Trophoblast cell (in vitro differentiated cells and primary cell): Measurements from ENCODE around the gene ITGBL1.
A peak's percentile ranks its signal among the peaks of the same experiment; 100 is the strongest.

Experiments used
- DNase-seq, 2 donors: peaks; one replicate each; pipeline ENCODE4 v3.0.0-alpha.2; 2016
- H2AFZ ChIP-seq: 2 replicates; pipeline ENCODE4 v1.6.1; 2013; ENCODE audit warnings: low read length, moderate library complexity, mild to moderate bottlenecking; ENCODE audit not compliant: insufficient read depth, poor library complexity
- H2AK5ac ChIP-seq: 2 replicates; pipeline ENCODE4 v1.6.1; 2013; ENCODE audit warnings: mild to moderate bottlenecking, low read length
- H2BK120ac ChIP-seq: 2 replicates; pipeline ENCODE4 v1.6.1; 2013; ENCODE audit warnings: low read length, mild to moderate bottlenecking, moderate library complexity; ENCODE audit not compliant: insufficient read depth, poor library complexity
- H2BK12ac ChIP-seq: 2 replicates; pipeline ENCODE4 v1.6.1; 2013; ENCODE audit warnings: mild to moderate bottlenecking, low read length, moderate library complexity
- H2BK5ac ChIP-seq: 2 replicates; pipeline ENCODE4 v1.6.1; 2013; ENCODE audit warnings: low read length, low read depth, moderate library complexity, mild to moderate bottlenecking; ENCODE audit not compliant: poor library complexity
- H3K14ac ChIP-seq: 2 replicates; pipeline ENCODE4 v1.6.1; 2013; ENCODE audit warnings: mild to moderate bottlenecking, low read length
- H3K18ac ChIP-seq: 2 replicates; pipeline ENCODE4 v1.6.1; 2013; ENCODE audit warnings: mild to moderate bottlenecking, low read length
- H3K23ac ChIP-seq: 2 replicates; pipeline ENCODE4 v1.6.1; 2013; ENCODE audit warnings: low read length
- H3K27ac ChIP-seq: 2 replicates; pipeline ENCODE4 v1.5.1; 2013; ENCODE audit warnings: low read depth, mild to moderate bottlenecking, inconsistent platforms, low read length, moderate library complexity
- H3K27me3 ChIP-seq: 2 replicates; pipeline ENCODE4 v1.6.1; 2013; ENCODE audit warnings: inconsistent platforms, mild to moderate bottlenecking, low read length, moderate library complexity; ENCODE audit not compliant: insufficient read depth
- H3K36me3 ChIP-seq, 2 experiments: 1 replicate in 1 of 2; 2 replicates in 1 of 2; pipeline ENCODE4 v1.6.1; 2013; ENCODE audit warnings: low read length in 2 of 2, mild to moderate bottlenecking in 2 of 2, moderate library complexity in 1 of 2; ENCODE audit not compliant: insufficient read depth in 2 of 2, control insufficient read depth in 1 of 2
- H3K4ac ChIP-seq: 2 replicates; pipeline ENCODE4 v1.6.1; 2013; ENCODE audit warnings: low read depth, mild to moderate bottlenecking, low read length, moderate library complexity
- H3K4me1 ChIP-seq, 2 experiments: 1 replicate in 1 of 2; 2 replicates in 1 of 2; pipeline ENCODE4 v1.6.1; 2013; ENCODE audit warnings: low read length in 2 of 2, mild to moderate bottlenecking in 2 of 2, moderate library complexity in 1 of 2; ENCODE audit not compliant: insufficient read depth in 2 of 2, control insufficient read depth in 1 of 2
- H3K4me2 ChIP-seq: 2 replicates; pipeline ENCODE4 v1.6.1; 2013; ENCODE audit warnings: inconsistent platforms, mild to moderate bottlenecking, low read length, moderate library complexity
- H3K4me3 ChIP-seq: 2 replicates; pipeline ENCODE4 v1.5.1; 2013; ENCODE audit warnings: mild to moderate bottlenecking, low read depth, low read length, inconsistent platforms
- H3K79me1 ChIP-seq: one replicate; pipeline ENCODE4 v1.6.1; 2013; ENCODE audit warnings: low read length
- H3K79me2 ChIP-seq: 2 replicates; pipeline ENCODE4 v1.6.1; 2013; ENCODE audit warnings: low read length, mild to moderate bottlenecking; ENCODE audit not compliant: control insufficient read depth, insufficient read depth, poor library complexity
- H3K9ac ChIP-seq: 2 replicates; pipeline ENCODE4 v1.6.1; 2013; ENCODE audit warnings: mild to moderate bottlenecking, low read length
- H3K9me3 ChIP-seq: 2 replicates; pipeline ENCODE4 v1.6.1; 2013; ENCODE audit warnings: low read depth, mild to moderate bottlenecking, control low read depth, inconsistent platforms, low read length; ENCODE audit not compliant: insufficient read depth
- H4K12ac ChIP-seq: 2 replicates; pipeline ENCODE4 v1.6.1; 2013; ENCODE audit warnings: low read depth, mild to moderate bottlenecking, low read length, moderate library complexity
- H4K8ac ChIP-seq: 2 replicates; pipeline ENCODE4 v1.6.1; 2013; ENCODE audit warnings: low read depth, mild to moderate bottlenecking, low read length, moderate library complexity
- H4K91ac ChIP-seq: one replicate; pipeline ENCODE4 v1.6.1; 2013; ENCODE audit warnings: low read depth, mild to moderate bottlenecking, low read length, moderate library complexity
- WGBS: extraction: QIAGEN DNeasy Blood & Tissue Kit; methylation state at CpG from one replicate; pipeline ENCODE4 v1.1.7; 2013; ENCODE audit warnings: missing lambda C conversion rate; ENCODE audit not compliant: insufficient read length, insufficient coverage; ENCODE audit errors: extremely low coverage; 5-methylcytosine and 5-hydroxymethylcytosine counted together

The ITGBL1 gene

GRCh38 chr13:101475536-101475935 is 23.1 kb downstream of the ITGBL1 start:
- Histone ChIP-seq H3K36me3 (no peaks in the 10 kb centered on the region), H3K9ac (no peak overlapping the region), H3K27ac (no peak overlapping the region)

GRCh38 chr13:101481421-101481820 is 28.9 kb downstream of the ITGBL1 start:
- no peaks in the 10 kb centered on the region for H3K4me1 ChIP-seq
- no peak overlapping the region for H4K91ac ChIP-seq
- no peak overlapping the region for H3K18ac ChIP-seq
- no peak overlapping the region for H3K4me2 ChIP-seq
- H2AFZ ChIP-seq = no peak overlapping the region
- no peak overlapping the region for H3K14ac ChIP-seq
- H3K4me3 ChIP-seq = no peak overlapping the region
- no peak overlapping the region for H4K12ac ChIP-seq
- no peak overlapping the region for H4K8ac ChIP-seq
- H3K36me3 ChIP-seq = no peaks in the 10 kb centered on the region
- no peak for DNase-seq
- WGBS = no CpG with 5 or more reads among the region's 1 CpG
- H2BK5ac ChIP-seq = no peak overlapping the region
- no peak overlapping the region for H3K9ac ChIP-seq
- H3K27me3 ChIP-seq = no peaks in the 10 kb centered on the region
- H3K27ac ChIP-seq = no peak overlapping the region
- no peaks in the 10 kb centered on the region for H3K79me2 ChIP-seq
- H2BK120ac ChIP-seq = no peak overlapping the region
- no peaks in the 10 kb centered on the region for H3K79me1 ChIP-seq
- H2AK5ac ChIP-seq = no peak overlapping the region
- no peaks in the 10 kb centered on the region for H3K9me3 ChIP-seq
- no peak overlapping the region for H3K23ac ChIP-seq
- H2BK12ac ChIP-seq = no peak overlapping the region
- H3K4ac ChIP-seq = no peak overlapping the region

More at GRCh38 chr13:101475536-101475935, 23.1 kb downstream of the ITGBL1 start:
- Histone ChIP-seq H2AFZ (no peak overlapping the region), H4K12ac (no peak overlapping the region), H3K4me3 (no peak overlapping the region), H3K4me1 (peaks cover 2 to 4% of the 10 kb centered on the region in 2 experiments), H2BK12ac (no peak overlapping the region), H3K9me3 (no peaks in the 10 kb centered on the region), H3K79me1 (no peaks in the 10 kb centered on the region), H2AK5ac (no peak overlapping the region), H3K23ac (no peak overlapping the region), H2BK120ac (no peak overlapping the region), H3K27me3 (no peaks in the 10 kb centered on the region), H3K14ac (no peak overlapping the region), H2BK5ac (no peak overlapping the region), H3K4me2 (no peak overlapping the region), H4K8ac (no peak overlapping the region), H3K79me2 (no peaks in the 10 kb centered on the region), H3K4ac (no peak overlapping the region), H3K18ac (no peak overlapping the region), H4K91ac (no peak overlapping the region)
- DNase-seq = no peak

DNA sequence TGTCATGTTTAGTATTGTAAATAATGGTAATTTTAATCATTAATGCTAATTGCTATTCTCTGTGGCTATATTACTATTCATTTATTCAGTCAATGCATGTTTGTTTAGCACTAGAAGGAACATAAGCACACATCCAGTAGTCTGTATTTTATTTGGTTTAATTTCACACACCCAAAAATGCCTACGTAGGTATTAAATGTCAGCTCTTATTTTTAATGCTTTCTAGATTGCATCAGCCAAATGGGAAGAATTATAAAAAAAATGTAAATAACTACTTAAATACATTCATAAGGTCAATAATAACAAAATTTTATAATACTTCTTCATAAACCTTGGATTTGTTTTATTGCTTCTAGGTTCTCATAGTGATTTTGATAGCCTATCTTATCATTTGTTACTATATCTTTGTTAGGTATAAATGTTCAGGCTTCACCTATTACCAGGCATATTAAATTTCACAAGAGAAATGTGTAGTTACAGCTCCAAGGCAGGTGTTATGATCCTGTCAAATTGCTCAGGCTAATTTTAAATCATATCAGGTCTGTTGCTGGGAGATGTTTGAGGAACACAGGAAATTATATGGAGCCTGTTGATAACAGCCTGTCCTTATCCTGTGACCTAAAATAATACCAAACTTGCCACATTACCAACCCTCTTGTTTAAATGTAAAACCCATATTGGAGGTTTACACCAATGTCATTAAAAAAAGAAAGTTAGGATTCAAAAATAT is 34.4 kb downstream of the ITGBL1 start:
- no peak overlapping the region for H4K12ac ChIP-seq
- H3K23ac ChIP-seq = no peak overlapping the region
- no CpG with 5 or more reads among the region's 1 CpG for WGBS
- H4K91ac ChIP-seq = no peak overlapping the region
- no peak overlapping the region for H3K4me2 ChIP-seq
- H3K9me3 ChIP-seq = no peaks in the 10 kb centered on the region
- no peak overlapping the region for H3K9ac ChIP-seq
- no peak overlapping the region for H2AK5ac ChIP-seq
- H2AFZ ChIP-seq = no peak overlapping the region
- no peak overlapping the region for H4K8ac ChIP-seq
- H3K4ac ChIP-seq = no peak overlapping the region
- H3K27ac ChIP-seq = no peak overlapping the region
- H3K4me3 ChIP-seq = no peak overlapping the region
- H3K4me1 ChIP-seq = peaks cover 2 to 4% of the 10 kb centered on the region in 2 experiments
- no peak overlapping the region for H3K18ac ChIP-seq
- H3K27me3 ChIP-seq = no peaks in the 10 kb centered on the region
- no peak overlapping the region for H2BK120ac ChIP-seq
- H2BK12ac ChIP-seq = no peak overlapping the region
- H3K36me3 ChIP-seq = no peaks in the 10 kb centered on the region
- H2BK5ac ChIP-seq = no peak overlapping the region
- H3K14ac ChIP-seq = no peak overlapping the region
- H3K79me1 ChIP-seq = no peaks in the 10 kb centered on the region
- DNase-seq = no peak
- H3K79me2 ChIP-seq = no peaks in the 10 kb centered on the region

GRCh38 chr13:101487438-101487830 is 35.0 kb downstream of the ITGBL1 start:
- Histone ChIP-seq H3K79me1 (no peaks in the 10 kb centered on the region), H2BK12ac (no peak overlapping the region), H3K14ac (no peak overlapping the region), H3K9me3 (no peaks in the 10 kb centered on the region), H3K79me2 (no peaks in the 10 kb centered on the region), H2BK120ac (no peak overlapping the region), H2BK5ac (no peak overlapping the region), H3K4me3 (no peak overlapping the region), H2AFZ (no peak overlapping the region), H4K91ac (no peak overlapping the region), H3K4me2 (no peak overlapping the region), H3K27ac (no peak overlapping the region), H3K18ac (no peak overlapping the region), H3K4me1 (peaks cover 2 to 5% of the 10 kb centered on the region in 2 experiments), H3K4ac (no peak overlapping the region), H4K8ac (no peak overlapping the region), H4K12ac (no peak overlapping the region), H3K27me3 (no peaks in the 10 kb centered on the region), H3K23ac (no peak overlapping the region), H2AK5ac (no peak overlapping the region), H3K9ac (no peak overlapping the region), H3K36me3 (no peaks in the 10 kb centered on the region)
- peak; percentile 51 to 70 for DNase-seq
- no CpG with 5 or more reads among the region's 4 CpGs for WGBS
